GM21515 (cell line): ENCODE results near the gene RPL36.
"Not testable (repeated sequence)": the region's sequence is repeated elsewhere in the genome, so short reads cannot be mapped to it uniquely, and the experiment has no call there.

Experiments
- ATAC-seq: cut with Tn5 transposase; IDR thresholded peaks from one replicate; pipeline ENCODE4 v1.9.1; 2021; ENCODE audit not compliant: unreplicated experiment

Gene RPL36

DNA sequence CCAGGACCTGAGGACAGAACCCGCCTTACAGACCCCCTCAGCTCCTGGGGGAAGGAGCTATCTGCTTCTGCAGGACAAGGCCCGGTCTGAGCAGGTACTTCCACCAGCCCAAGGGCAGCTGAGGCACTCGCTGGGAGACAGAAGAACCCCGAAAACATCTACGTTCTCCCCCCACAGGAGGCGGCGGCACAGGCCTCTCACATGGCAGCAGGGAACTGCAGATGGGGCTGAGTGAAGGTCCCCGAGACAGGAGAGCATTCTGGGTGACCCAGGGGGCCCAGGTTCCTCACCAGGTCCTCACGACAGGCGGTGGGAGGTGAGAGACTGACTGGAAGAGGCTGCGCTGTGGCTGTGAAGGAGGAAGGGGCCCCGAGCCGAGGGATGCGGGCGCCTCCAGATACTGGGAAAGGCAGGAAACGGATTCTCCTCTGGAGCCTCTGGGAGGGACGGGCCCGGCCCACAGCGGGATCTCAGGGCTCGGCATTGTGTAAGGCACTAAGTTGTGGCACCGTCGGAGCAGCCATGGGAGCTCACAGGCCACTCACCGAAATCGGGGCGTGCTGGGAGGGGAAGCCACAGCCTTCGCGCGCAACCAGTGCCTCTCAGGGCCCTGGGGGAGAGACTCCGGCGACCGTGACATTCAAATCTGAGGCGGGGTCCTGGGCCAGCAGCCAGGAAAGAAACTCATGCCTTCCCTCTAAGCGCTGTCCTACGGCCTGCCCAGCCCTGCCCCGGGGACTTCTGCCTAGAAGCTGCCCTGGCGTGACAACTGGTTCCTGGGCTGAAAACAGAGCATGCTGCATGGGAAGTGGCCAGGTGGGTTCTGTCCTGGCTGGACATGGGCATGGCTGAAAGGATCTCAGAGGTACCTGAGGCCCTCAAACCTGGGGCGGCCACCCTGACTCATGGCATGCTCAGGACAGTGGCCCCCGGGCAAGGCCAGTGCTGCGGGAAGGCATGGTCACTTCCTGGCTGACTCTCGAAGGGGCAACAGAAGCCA is 14.0 kb downstream of the RPL36 start:
- no peak for ATAC-seq

DNA sequence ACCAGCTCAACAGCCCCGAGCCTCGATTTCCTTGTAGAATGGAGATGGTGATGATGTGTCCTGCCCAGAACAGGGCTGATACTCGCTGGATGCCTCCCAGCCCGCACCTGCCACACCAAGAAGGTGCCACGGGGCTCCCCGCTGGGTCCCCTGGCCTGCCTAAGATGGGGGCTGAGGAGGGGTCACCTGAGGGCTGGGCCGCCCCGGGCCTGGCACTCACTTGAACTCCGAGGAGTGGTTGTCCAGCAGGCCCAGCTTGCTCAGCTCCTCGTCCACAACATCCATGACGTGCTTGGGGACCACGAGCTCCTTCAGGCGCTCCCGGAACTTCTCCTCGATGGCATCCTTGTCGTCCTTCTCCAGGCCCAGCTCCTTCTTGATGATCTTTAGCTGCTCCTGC is 15.5 kb downstream of the RPL36 start:
- no peak for ATAC-seq

DNA sequence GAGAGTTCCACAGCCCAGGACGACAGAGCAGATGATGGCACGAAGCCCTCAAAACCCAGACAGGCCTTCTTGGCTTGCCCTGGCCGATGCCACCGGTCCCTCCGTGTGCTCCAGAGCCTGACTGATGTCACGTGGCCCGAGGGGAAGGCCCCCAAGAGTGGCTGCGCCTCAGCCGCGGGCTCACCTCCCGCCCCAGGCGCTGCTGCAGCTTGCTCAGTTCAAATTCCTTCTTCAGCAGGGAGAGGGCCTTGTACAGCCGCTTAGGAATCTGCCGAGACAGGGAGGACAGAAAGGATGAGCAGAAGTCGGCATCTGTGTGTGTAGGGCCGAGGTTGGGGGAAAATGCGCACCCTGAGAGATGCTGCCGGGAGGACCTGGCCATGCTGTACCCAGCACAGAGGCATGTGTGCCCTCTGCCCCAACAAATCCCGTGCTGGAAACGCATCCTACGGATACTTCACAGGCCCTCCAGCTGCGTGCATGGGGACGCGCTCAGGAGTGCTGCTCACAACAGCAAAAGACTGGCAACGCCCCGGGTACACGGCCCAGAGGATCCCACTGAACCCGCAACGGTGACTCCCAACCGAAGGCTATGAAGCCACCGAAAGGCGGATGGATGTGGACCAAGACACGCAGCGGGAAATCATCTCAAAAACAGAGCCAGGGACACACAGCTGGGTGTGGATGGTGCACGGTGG is 16.9 kb downstream of the RPL36 start:
- ATAC-seq, result no peak

DNA sequence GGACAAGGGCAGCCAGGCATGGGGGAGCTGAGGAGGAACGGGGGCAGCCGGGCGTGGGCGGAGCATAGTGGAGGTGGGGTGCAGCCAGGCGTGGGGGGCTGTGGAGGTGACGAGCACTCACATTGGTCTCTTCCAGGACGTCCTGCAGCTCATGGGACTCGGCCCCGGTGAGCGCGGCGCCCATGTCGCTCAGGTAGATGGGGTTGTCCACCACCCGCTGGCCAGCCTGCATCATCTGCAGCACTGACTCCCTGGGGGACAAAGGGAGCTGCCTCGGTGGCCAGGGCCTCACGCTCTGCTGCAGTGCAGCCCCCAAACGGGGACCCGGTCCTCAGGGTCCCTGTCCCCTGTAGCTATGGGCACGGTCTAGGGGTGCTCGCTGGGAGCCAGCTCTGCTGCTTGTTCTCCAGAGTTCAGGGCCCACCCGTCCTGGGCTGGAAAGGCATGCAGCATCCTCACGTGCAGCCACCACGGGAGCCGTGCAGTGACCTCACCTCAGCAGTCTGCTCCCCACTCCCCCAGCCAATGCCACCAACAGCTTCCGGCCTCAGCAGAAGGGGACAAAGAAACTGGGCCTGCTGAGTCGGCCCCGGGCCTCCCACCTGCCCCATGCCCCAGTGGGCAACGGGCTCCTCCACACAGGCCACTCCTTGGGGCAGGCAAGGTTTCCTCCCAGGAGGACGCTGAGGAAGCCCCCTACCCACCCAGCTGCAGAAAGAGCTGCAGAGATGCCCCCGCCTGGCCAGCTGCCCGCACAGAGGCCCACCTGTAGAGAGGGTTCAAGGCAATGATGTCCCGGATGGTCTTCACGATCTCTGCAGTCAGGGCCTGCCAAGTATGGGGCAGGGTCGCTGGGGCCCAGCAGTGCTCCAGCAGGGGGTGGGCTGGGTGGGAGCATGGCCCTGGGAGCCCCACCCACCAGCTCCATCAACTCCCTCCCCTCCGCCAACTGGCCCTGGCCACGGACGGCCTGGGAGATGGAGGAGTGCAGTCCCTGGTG is 17.8 kb downstream of the RPL36 start:
- ATAC-seq, result no peak

DNA sequence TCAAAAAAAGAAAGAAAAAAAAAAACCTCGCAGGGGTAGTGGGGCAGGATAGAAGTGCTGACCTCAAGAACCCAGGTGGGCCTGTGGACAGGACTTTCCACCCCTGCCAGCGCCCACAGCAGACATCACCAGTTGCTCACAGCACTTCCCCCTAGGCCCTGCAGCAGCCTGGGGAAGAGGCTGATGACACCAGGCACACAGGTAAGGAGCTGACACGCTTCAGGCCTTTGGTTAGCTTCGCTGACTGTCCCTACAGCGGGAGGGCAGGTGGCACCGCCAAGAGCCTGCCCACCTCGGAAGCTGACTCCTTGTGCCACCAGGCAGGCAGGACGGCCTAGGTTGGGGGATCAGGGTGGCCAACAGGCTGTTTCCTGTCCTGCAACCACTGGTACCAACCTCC is 20.9 kb downstream of the RPL36 start:
- no peak for ATAC-seq

DNA sequence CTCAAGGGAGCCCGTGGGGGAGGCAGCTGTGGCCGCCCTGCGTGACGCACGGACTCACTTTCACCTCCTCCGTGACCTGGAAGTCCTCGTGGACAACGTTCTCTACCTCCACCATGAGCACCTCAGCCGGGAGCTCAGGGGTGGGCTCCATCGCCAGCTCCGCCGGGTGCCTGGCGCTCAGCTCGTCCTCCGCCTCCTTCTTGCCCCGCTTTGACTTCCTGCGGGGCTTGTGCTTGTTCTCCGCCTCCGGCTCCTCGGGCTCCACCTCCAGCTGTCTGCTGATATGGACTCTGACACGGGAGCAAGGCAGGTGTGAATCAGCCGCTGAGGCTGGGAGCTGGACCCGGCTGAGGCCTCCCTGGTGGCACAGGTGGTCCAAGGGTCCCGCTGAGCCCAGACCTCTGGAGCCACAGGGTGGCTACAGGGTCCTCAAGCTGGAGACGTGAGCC is 21.6 kb downstream of the RPL36 start:
- ATAC-seq, result no peak

DNA sequence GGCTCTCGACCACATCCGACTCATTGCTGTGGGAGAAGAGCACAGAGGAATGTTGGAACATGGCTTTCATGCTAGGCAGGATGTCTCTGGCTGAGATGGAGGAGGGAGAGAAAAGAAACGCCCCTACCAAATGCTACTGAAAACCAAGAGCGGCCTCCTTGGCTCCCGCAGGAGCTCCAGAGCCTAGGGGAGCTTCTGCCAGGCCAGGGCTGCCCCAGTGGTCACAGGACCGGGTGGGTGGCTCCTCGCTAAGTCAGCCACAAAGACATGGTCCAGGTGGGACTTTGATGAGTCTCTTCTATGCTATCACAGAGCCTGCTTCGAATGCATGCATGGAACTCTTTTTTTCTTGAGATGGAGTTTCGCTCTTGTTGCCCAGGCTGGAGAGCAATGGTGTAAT is 23.1 kb downstream of the RPL36 start:
- ATAC-seq, result no peak

DNA sequence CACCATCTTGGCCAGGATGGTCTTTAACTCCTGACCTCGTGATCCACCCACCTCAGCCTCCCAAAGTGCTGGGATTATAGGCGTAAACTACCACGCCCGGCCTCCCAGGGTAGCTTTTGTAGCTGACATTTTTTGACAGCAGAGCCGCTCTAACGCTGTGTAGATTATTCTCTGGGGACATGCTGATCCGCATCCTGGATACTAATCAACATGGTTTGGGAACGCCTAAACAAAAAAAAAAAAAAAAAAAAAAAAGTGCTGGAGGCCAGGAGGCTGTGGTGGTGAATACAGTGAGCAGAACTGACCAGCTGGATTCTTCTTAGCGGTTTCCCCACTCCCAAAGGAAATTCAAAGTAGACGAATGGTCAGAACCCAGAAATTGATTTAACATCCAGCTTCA is 24.7 kb downstream of the RPL36 start:
- ATAC-seq, result no peak

DNA sequence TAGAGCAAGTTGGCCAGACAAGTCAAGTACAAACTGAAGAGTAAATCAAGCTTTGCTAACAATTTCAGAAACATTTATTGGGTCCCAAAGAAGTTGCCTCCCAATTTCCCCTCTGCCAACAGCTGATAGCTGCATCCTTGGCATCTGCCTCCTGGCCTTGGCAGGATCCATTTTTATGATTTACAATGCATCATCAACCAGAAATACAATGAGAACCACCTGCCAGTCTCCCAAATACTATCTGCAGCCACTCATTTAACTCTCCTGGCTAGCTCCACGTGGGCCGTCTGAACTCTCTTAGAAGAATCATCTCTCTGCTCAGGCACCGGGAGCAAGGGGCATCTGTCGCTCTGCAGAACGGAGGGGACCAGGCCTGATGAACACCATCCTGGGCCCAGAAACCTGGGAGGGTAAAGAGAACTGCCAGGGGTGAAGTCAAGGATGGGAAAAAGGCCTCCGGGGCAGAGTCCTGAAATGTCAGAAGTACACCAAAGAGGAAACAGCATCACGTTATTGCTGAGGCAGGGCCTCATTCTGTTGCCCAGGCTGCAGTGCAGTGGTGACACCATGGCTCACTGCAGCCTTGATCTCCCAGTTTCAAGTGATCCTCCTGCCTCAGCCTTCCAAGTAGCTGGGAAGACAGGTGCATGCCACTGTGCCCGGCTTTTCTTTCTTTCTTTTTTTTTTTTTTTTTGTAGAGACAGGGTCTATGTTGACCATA is 27.3 kb downstream of the RPL36 start:
- ATAC-seq, result no peak

DNA sequence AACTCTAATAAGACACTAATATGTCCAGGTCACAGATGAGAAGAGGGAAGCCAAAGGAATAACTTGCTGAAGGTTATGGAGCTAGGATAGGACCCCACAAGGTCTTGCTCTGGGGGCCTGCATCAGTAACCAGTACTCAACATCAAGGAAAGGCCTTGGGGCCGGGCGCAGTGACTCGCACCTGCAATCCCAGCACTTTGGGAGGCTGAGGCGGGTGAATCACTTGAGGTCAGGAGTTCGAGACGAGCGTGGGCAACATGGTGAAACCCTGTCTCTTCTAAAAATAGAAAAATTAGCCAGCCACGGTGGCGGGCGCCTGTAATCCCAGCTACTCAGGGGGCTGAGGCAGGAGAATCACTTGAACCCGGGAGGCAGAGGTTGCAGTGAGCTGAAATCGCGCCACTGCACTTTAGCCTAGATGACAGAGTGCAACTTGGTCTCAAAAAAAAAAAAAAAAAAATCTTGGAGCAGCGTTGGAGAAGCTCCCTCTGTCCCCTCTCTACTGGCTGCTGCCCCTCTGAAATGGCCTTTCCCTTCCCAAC is 28.0 kb downstream of the RPL36 start:
- ATAC-seq, result no peak

DNA sequence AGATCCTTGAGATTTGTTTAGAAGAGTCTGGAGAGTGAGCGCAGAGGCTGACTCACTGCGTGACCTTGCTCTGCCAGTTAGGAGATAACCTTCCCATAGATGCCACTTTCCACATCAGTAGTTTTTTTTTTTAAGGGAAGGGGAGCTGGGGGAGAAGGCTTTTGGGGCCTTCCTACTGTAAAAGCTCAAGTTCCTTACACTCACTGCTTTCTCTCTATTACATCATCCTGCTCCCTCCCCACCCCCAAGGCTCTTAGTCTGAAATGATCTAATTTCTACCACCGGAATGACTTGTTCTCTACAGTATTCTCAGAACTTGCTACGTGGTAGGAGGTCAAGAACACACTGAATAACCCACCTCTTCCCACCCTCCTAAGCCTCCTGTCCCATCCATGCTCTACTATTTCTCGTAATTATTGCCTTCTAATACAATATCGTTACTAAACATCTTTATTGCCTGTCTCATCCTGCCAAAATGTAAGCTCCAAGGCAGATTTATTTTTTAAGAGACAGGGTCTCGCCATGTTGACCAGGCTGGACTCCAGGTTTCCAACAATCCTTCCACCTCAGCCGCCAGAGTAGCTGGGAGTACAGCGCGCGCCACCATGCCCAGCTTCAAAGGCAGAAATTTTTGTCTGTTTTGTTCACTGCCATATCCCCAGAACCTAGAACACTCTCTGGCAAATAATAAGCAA is 28.6 kb downstream of the RPL36 start:
- no peak for ATAC-seq

DNA sequence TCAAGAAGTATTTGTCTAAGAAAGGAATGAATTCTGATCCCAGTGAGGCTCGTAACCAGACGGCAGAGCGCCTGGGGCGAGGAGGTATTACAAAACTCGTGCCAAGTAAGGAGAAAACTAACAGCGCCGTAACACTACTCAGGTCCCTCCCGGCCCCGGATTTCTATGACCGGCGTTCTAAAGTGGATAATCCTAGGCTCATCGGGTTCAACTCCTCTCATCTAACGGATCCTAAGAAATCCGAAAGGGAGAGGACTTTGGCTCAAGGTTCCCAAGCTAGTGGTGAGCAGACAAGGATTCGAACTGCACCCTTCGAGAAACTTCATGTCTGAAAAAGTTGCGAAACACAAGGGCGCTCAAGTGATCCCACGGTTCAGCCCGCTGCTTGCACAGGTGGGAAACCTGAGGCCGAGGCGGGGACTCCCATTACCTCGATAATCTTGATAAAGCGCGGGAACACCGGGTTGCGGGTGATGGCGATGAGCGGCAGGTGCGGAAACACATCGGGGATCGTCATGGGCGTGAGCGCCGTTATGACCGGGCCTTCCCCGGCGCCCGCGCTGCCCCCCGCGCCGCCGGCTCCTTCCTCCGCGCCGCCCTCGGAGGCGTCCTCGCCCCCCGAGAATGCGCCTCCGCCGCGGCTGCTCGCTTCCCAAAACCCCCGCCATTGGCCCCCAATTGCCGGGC is 29.3 kb downstream of the RPL36 start:
- peak; percentile 20 for ATAC-seq

DNA sequence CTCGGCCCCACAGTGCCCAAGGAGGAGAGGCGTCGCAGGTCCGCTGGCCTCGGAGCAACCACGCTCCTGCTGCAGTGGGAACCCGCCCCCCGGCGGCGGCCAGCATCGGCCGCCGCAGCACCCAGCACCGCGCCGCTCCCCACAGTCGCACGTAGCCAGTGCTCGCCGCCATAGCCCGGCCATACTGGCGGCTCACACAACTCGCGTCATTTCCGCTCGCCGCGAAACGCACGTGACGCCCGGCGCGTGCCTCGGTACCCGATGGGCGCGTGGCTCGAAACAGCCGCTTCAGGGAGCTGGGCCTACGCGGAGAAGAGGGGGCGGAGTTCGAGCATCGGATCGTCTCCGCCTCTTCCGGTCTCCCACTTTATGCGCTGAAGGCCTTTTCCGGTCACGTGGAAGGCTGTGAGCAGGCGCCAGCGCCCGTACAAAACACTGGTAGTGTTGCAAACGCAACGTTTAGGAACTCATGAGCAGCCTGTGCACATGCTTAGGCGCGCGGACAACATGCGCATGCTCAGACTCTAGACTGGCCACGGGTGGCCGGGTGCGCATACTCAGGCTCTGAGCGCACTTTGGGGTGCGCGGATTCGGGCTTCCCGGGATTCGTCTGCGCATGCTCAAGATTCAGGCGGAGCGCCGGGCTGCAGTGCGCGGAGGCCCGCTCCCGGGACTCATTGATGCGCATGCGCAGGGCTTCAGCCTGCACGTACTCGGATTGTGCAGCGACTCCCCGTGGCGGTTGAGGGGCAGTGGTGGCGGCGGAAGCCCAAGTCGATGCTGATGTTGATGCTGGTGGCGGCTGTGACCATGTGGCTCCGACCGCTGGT is 30.1 kb downstream of the RPL36 start, which contains the start of the genes CATSPERD and LONP1:
TSS of gene CATSPERD (plus strand) at position 677 of the 830 bp plus-strand sequence. CDS start at position 778, 101 bp downstream.
TSS of gene LONP1 (minus strand) at position 186 of the 830 bp plus-strand sequence. CDS start at position 172, 14 bp downstream.
- peak; percentile 83 for ATAC-seq

DNA sequence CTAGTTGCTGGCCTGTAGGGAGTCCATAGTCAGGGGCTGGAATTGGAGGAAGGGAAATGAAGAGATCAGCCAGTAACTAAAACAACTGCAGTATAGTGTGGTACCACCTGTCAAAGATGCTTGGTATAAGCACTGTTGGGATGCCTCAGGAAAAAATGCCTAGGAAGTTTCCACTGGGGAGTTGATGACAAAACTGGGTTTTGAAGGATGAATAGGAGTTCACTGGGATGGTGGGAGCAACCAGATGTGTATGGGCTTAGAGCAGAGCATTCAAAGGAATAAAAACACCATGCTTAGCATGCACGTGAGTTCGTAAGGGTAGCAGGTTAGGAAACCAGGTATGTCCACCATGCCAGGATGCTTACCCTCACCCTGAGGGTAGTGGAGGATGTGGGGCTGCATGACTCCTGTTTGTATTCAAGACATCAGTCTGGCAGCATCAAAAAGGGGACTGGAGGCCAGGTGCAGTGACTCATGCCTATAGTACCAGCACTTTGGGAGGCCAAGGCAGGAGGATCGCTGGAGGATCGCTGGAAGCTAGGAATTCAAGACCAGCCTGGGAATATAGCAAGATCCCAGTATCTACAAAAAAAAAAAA is 37.5 kb downstream of the RPL36 start:
- no peak for ATAC-seq

DNA sequence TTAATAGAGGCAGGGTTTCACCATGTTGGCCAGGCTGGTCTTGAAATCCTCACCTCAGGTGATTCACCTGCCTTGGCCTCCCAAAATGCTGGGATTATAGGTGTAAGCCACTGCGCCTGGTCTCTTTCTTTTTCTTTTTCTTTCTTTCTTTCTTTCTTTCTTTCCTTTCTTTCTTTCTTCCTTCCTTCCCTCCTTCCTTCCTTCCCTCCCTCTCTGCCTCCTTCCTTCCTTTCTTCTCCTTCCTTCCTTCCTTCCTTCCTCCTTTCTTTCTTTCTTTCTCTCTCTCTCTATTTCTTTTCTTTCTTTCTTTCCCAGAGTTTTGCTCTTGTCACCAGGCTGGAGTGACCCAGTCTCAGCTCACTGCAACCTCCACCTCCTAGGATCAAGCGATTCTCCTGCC is 43.1 kb downstream of the RPL36 start:
- not testable (repeated sequence) for ATAC-seq

DNA sequence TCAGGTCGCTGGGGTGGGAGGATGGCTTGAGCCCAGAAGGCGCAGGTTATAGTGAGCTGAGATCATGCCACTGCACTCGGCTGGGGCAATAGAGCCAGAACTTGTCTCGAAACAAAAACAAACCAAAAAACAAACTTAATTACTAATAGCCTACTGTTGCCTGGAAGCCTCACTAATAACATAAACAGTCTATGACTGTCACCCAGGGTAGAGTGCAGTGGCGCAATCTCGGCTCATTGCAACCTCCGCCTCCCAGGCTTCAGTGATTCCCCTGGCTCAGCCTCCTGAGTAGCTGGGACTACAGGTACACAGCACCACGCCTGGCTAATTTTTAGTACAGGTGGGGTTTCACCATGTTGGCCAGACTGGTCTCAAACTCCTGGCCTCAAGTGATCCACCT is 48.3 kb downstream of the RPL36 start:
- no peak for ATAC-seq
